ENCODE data around the gene BEND2. TPM values are rescaled to one million over a fixed set of nuclear protein-coding genes. Genes with fewer than 3 reads are reported as not detected.

BEND2 gene
- not detected in 2 replicates for total RNA-seq

DNA sequence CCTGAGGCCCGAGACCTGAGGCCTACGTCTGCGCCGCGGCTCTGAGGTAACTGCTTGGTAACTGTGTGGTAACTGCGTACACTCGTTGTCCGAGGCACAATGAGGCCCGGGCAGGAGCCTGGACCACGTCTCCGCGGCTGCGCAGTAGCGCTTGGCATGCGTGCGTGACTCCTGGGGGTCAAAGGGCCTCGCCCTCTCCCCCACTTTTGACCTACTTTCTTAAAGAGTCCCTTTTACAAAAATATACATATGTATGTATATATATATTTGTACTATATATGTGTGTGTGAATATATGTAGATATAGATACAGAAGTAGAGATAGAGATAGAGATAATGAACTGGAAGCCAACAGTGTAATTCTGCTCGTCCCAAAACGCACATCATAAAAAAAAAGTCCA, at the start of gene BEND2:
BEND2 (minus strand) TSS at position 101 of the 400 bp plus-strand sequence. CDS start 136 bp downstream, outside the sequence.

Other genes starting within 250 kb of the BEND2 start
- gene SCML2, start 133.8 kb upstream of the BEND2 start, total RNA-seq, result 0.90 and 0.97 TPM in 2 replicates
- gene CDKL5, start 204.7 kb upstream of the BEND2 start, total RNA-seq, result 2.5 and 3.2 TPM in 2 replicates

Measured in cardiac atrium fibroblast (primary cell).